HG02852 (cell line): Measurements from ENCODE around the gene MIPOL1.

Source experiments
- ATAC-seq: cut with Tn5 transposase; IDR thresholded peaks from one replicate; pipeline ENCODE4 v1.9.1; 2021; ENCODE audit warnings: mild to moderate bottlenecking, moderate library complexity; ENCODE audit not compliant: unreplicated experiment

The MIPOL1 gene

GRCh38 chr14:37594238-37594970 is 396.7 kb downstream of the MIPOL1 start:
- no peak for ATAC-seq

DNA sequence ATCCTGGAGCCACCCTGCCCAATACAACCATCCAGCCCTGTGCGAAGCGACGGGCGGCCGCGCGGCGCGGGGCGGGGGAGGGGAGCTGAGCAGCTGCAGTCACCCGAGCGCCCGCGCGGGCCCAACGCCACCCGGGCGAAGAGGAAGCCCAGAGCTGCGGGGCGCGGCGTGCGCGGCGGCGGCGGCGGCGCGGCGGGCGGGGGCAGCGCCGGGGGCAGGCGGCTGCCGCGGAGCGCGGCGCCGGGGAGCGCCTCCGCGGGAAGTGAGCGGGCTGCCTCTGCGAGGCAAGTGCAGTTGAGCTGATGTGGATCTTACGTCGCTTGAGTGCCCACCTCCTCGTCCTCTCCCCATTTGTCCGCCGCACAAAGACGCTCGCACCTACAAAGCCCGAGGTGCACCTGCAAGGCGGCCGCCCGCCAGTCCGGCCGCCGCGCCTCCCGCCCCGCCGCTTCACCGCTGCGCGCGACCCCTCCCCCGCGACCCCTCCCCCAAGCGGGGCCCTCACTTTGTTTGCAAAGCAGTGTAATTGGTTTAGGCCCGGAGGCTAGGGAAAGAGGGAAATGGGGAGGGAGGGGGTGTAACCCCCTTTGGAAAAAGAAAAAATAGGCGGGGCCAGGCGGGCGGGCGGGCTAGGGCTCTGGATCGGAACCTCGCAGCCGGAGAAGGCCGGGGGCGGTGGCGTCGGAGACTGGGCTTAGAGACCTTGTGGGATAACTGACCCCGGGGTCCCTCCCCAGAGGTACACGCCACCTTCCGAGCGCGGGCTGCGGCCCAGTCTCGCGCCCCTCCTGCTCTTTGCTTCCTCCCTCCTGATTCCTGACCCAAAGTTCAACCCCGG is 397.5 kb downstream of the MIPOL1 start, which contains the start of the genes FOXA1 and TTC6:
Gene FOXA1 (minus strand): TSS at position 279 of the 838 bp plus-strand sequence. CDS start 277 bp downstream, at position 2.
Gene TTC6 (plus strand): TSS at position 659 of the 838 bp plus-strand sequence. CDS start 26,436 bp downstream, outside the sequence.
- ATAC-seq, result no peak

GRCh38 chr14:37595809-37596621 is 398.3 kb downstream of the MIPOL1 start:
- no peak for ATAC-seq

DNA sequence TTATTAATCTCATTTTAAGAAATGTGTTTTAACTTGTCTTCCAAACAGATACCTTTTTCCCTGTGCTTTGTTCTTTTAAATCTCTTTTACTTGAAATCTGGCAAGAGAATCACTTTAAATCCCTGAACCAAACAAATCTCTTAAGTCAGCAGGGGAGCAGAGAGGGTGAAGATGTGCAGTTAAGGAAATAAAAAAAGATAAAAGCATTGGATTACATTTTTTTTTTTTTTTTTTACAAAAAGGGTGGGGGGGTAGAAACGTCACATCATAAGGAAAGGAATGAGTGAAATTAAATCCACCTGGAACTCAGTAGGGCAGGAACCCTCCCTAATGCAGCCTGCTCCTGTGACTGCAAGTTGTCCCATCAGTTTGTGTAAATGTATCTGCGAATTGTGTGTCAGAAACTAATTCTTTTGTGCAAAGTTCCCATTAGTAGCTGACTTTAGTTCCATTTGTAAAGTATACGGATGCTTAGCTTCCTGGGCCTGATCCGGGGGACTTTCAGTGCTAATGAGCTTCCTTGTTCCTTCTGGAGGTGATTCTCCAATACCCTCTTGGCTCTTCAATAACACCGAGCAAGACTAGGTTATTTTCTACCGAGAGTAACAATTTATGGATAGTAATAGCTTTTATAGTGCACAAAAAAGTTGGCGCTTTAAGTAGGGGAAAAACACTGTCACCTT is 399.2 kb downstream of the MIPOL1 start:
- no peak for ATAC-seq

DNA sequence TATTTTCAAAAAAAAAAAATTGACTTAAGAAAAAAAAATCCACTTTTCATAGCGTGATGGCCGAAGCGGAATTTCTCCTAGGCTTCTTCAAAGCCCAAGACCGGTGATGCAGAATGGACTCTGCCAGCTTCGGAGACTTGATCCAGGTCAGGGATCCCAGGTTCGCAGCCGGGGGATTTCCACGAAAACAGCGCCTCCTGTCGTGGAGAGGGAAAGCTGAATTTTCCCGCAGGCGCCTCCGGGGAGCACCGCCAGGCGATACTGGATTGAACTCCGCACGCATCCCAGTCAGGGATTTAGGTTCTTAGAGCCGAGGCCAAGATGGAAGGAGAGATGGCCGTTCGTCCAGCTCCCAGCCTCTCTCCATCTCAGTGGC is 399.8 kb downstream of the MIPOL1 start:
- no peak for ATAC-seq

GRCh38 chr14:37597914-37598746 is 400.4 kb downstream of the MIPOL1 start:
- no peak for ATAC-seq

GRCh38 chr14:37598747-37599506 is 401.2 kb downstream of the MIPOL1 start:
- no peak for ATAC-seq

DNA sequence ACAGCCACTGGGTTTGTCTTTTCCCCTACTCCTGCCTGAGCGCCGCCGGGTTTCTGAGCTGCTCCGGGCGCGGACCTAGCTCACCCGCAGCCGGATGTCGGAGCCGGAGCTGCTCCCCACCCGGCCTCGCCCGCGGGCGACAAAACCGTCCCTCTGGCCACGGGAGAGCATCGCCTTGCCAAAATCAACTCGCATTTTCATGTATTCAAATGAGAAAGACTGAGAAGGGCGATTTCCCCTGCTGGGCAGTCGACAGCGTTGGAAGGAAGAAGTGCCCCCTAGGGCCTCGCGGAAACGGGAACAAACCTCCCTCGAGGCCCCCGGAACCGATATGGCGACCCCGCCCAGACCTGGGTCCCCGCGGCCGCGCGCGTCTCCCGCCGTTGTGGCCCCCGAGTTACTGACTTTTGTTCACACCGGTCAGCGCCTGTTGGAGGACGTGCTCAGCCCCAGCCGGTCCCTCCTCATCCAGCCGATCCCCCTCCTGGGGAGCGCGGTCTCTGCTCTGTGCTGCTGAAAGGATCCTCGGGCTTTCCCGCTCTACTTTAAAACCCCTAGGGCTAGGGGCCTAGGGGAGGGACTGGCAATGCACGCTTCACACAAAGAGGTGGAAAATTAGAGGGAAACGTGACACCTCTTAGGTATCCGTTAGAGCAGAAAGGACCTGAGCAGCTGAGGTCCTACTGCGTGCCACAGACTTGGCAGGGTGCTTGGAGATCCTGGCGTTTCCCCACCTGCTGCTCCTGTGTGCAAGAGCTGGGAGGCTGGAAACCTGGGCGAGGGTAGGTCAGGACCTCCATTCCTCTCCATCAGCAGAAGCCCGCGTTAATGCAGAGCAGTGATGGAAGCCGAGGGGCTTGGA is 402.0 kb downstream of the MIPOL1 start:
- no peak for ATAC-seq

DNA sequence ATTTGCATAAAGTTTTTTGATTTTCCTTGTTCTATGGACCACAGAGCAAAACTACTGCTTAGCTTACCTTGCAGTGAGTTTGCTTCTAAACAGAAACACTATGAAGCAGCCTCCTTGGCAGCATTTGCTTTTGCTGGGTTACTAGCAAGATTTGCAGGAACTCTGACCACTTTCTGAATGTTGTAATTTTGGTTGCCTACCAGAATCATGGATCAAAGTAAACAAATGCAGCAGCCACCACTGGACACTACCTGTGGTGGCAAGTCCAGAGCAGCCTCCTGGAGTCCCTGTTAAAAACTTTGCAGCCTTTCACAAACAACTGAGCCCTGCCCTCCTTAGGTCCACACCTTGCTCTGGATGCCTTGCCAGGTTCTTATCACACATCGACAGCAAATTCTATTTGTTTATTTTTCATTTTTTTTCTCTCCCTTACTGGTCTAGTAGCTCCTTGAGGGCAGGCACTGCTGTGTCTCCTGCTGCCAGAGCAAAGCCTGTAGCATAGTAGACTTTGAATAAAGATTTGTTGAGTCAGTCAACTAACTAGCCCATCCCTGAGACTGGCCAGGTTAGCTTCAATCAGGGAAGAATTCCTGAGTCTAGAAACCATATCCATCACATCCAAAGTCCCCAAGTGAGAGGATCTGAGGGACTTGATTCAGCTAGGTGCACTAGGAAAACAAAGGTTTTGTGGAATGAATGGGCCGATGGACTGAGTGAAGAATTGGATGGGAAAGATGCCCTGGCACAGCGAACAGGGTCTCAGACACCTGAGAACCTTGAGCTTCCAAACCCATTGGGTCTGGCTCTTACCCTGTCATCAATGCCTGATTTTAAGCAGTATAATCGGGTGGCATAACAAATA is 403.4 kb downstream of the MIPOL1 start:
- no peak for ATAC-seq

- no peak for ATAC-seq
Observed at GRCh38 chr14:37601865-37602264, 404.1 kb downstream of the MIPOL1 start.
